DND-41 (cell line): ENCODE measurements around the gene DCAF8.

Experiments
- EZH2 ChIP-seq: IDR thresholded peaks from 3 replicates; pipeline ENCODE4 v1.6.1; 2012; ENCODE audit warnings: borderline replicate concordance, low read depth, mild to moderate bottlenecking, moderate library complexity, low read length, inconsistent platforms; ENCODE audit not compliant: severe bottlenecking
- TF ChIP-seq, protein P1 (sequence below): IDR thresholded peaks from 2 replicates; pipeline ENCODE4 v1.5.1; 2012; ENCODE audit warnings: borderline replicate concordance, low read length, moderate library complexity, mild to moderate bottlenecking; ENCODE audit not compliant: poor library complexity, severe bottlenecking; ENCODE audit errors: extremely low read depth

DNA sequence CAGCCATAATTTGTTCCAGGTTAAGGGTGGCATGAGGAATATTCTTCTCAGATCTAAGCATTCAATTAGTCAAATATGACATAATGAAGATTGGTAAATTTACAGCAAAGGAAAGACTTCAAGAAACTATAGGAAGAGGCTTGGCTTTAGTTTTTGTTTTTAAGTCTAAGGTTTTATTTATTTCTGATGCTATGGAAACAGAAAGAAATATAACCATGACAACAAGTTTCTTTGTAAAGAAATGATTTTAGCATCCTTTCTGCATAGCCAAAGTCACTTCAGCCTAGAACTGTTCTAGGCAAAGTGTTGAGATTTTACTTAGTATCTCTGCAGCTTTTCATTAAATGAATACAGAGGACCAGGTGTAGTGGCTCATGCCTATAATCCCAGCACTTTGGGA is 29.4 kb downstream of the DCAF8 start:
- TF ChIP-seq, protein P1, sequence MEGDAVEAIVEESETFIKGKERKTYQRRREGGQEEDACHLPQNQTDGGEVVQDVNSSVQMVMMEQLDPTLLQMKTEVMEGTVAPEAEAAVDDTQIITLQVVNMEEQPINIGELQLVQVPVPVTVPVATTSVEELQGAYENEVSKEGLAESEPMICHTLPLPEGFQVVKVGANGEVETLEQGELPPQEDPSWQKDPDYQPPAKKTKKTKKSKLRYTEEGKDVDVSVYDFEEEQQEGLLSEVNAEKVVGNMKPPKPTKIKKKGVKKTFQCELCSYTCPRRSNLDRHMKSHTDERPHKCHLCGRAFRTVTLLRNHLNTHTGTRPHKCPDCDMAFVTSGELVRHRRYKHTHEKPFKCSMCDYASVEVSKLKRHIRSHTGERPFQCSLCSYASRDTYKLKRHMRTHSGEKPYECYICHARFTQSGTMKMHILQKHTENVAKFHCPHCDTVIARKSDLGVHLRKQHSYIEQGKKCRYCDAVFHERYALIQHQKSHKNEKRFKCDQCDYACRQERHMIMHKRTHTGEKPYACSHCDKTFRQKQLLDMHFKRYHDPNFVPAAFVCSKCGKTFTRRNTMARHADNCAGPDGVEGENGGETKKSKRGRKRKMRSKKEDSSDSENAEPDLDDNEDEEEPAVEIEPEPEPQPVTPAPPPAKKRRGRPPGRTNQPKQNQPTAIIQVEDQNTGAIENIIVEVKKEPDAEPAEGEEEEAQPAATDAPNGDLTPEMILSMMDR, result no peak
- TF ChIP-seq EZH2, result no peak
